ENCODE results near the gene PPARD. TPM values are rescaled to one million over a fixed set of nuclear protein-coding genes. Genes with fewer than 3 reads are reported as not detected.
A peak's percentile ranks its signal among the peaks of the same experiment; 100 is the strongest.

Gene PPARD
- total RNA-seq, 2 experiments from 2014 or later: 6.1 to 11.9 TPM

- intact Hi-C loops (cut with micrococcal nuclease; ENCODE audit: unreplicated experiment): loop anchor here (1.0 kb wide), 4 partner anchors 29 to 170 kb away; partner anchors contain the start of genes PPARD and RPL10A
- Histone ChIP-seq H3K27ac (ENCODE audit: low read depth, low read length, poor library complexity, severe bottlenecking) (peak within 1 kb of the TSS; percentile 82), H3K4me1 (ENCODE audit: insufficient read depth, low read length, poor library complexity, severe bottlenecking) (peaks cover 60% of the 10 kb centered on the region), H3K4me2 (ENCODE audit: low read length) (peak within 1 kb of the TSS; percentile 98), H3K9me3 (ENCODE audit: low read length) (no peaks in the 10 kb centered on the region), H4K20me1 (ENCODE audit: insufficient read depth, low read length) (no peaks in the 10 kb centered on the region), H3K36me3 (ENCODE audit: insufficient read depth, low read length) (peaks cover 48% of the 10 kb centered on the region; the same call in 1 of the 2 replicates), H3K9me2 (ENCODE audit: insufficient read depth, low read length) (no peaks in the 10 kb centered on the region), H3K4me3 (ENCODE audit: low read depth, low read length, poor library complexity, severe bottlenecking) (peak within 1 kb of the TSS; percentile 94), H3K79me2 (ENCODE audit: insufficient read depth, low read depth, low read length) (peaks cover 35% of the 10 kb centered on the region; the same call in 1 of the 2 replicates), H2AFZ (ENCODE audit: low read length) (peak within 1 kb of the TSS; percentile 79)
- ChIA-PET POLR2A (interaction anchor here (0.6 to 1.6 kb wide), 6 partner anchors 13 to 154 kb away, joined by 3 to 5 read pairs (median 4); partner anchors contain the start of gene FANCE), CTCF (ENCODE audit: unreplicated experiment) (interaction anchor here (0.6 to 2.9 kb wide), 4 partner anchors 13 to 225 kb away, joined by 3 to 19 read pairs (median 4); no protein-coding TSS in a partner anchor)
- DNase-seq (ENCODE audit: low spot score): peak; percentile 93
- no TSS peak for BruUV-seq (replicated peaks)
- peak; percentile 90 for TF ChIP-seq CTCF (conservative IDR thresholded peaks at IDR 0.05; ENCODE audit: low read length)
- no peak for TF ChIP-seq EZH2phosphoT487 (IDR thresholded peaks at IDR 0.05; ENCODE audit: borderline replicate concordance, low read depth, low read length)
Measured at GRCh38 chr6:35297601-35298481, 44.5 kb upstream of the PPARD start, which contains the start of gene DEF6. Gene DEF6 (plus strand): TSS chr6:35297818. CDS start chr6:35297857, 39 bp downstream.

- Histone ChIP-seq H3K36me3 (ENCODE audit: insufficient read depth, low read length) (peaks cover 40% of the 10 kb centered on the region; the same call in 1 of the 2 replicates), H3K4me3 (ENCODE audit: low read depth, low read length, poor library complexity, severe bottlenecking) (peak overlapping the region; percentile 94), H3K9me3 (ENCODE audit: low read length) (no peaks in the 10 kb centered on the region), H3K9me2 (ENCODE audit: insufficient read depth, low read length) (no peaks in the 10 kb centered on the region), H3K27ac (ENCODE audit: low read depth, low read length, poor library complexity, severe bottlenecking) (peak overlapping the region; percentile 82), H3K4me2 (ENCODE audit: low read length) (peak overlapping the region; percentile 98), H3K4me1 (ENCODE audit: insufficient read depth, low read length, poor library complexity, severe bottlenecking) (peaks cover 68% of the 10 kb centered on the region), H2AFZ (ENCODE audit: low read length) (no peak overlapping the region; the same call in 1 of the 2 replicates), H3K79me2 (ENCODE audit: insufficient read depth, low read depth, low read length) (peaks cover 41% of the 10 kb centered on the region; the same call in 1 of the 2 replicates), H4K20me1 (ENCODE audit: insufficient read depth, low read length) (no peaks in the 10 kb centered on the region)
- CTCF ChIA-PET (ENCODE audit: unreplicated experiment): interaction anchor here (1.1 to 2.9 kb wide), 2 partner anchors 13 to 29 kb away, joined by 5 to 19 read pairs; no protein-coding TSS in a partner anchor
- POLR2A ChIA-PET: interaction anchor here (0.6 to 1.2 kb wide), 3 partner anchors 12 to 153 kb away, joined by 3 to 5 read pairs (median 4); partner anchors contain the start of gene FANCE
- BruUV-seq (replicated peaks): no TSS peak
- intact Hi-C loops (cut with micrococcal nuclease; ENCODE audit: unreplicated experiment): no loop called here
- no peak for TF ChIP-seq CTCF (conservative IDR thresholded peaks at IDR 0.05; ENCODE audit: low read length)
- no peak for TF ChIP-seq EZH2phosphoT487 (IDR thresholded peaks at IDR 0.05; ENCODE audit: borderline replicate concordance, low read depth, low read length)
- DNase-seq (ENCODE audit: low spot score): peak; percentile 44
Measured at GRCh38 chr6:35298625-35299140, 43.7 kb upstream of the PPARD start.

All from OCI-LY7 (cell line).